OCI-LY1 (cell line): Measurements from ENCODE around the gene ZNF563.

Experiments used
- H2AFZ ChIP-seq: fragments of 200-600 bp; sonication (generic), shearing (Covaris generic); 2 replicates; pipeline ENCODE4 v1.6.0; 2014; ENCODE audit warnings: antibody characterized with exemption, mild to moderate bottlenecking, low read length
- H3F3A ChIP-seq: fragments of 200-600 bp; sonication (generic), shearing (Covaris generic); 2 replicates; pipeline ENCODE4 v1.6.0; 2014; ENCODE audit warnings: mild to moderate bottlenecking, antibody characterized with exemption, low read length, moderate library complexity; ENCODE audit not compliant: insufficient read depth
- H3K27ac ChIP-seq: fragments of 200-600 bp; sonication (generic); 2 replicates; pipeline ENCODE4 v1.5.1; 2014; ENCODE audit warnings: low read length, mixed run types, mild to moderate bottlenecking, low read depth; ENCODE audit not compliant: poor library complexity, severe bottlenecking
- H3K27me3 ChIP-seq: fragments of 200-600 bp; sonication (generic); 2 replicates; pipeline ENCODE4 v1.6.0; 2014; ENCODE audit warnings: antibody characterized with exemption, mild to moderate bottlenecking, low read length, moderate library complexity; ENCODE audit not compliant: insufficient read depth
- H3K36me3 ChIP-seq: fragments of 200-600 bp; sonication (generic); 2 replicates; pipeline ENCODE4 v1.6.1; 2014; ENCODE audit warnings: mild to moderate bottlenecking, antibody characterized with exemption, low read length, moderate library complexity, mixed read lengths; ENCODE audit not compliant: insufficient read depth
- H3K4me1 ChIP-seq: fragments of 200-600 bp; sonication (generic); 2 replicates; pipeline ENCODE4 v1.5.1; 2014; ENCODE audit warnings: mild to moderate bottlenecking, low read length, moderate library complexity; ENCODE audit not compliant: insufficient read depth, severe bottlenecking
- H3K4me2 ChIP-seq: fragments of 200-600 bp; sonication (generic), shearing (Covaris generic); 2 replicates; pipeline ENCODE4 v1.6.1; 2014; ENCODE audit warnings: low read length
- H3K4me3 ChIP-seq: fragments of 200-600 bp; sonication (generic); 2 replicates; pipeline ENCODE4 v1.5.1; 2014; ENCODE audit warnings: low read length, low read depth, mild to moderate bottlenecking, mixed read lengths; ENCODE audit not compliant: poor library complexity, severe bottlenecking
- H3K79me2 ChIP-seq: fragments of 200-600 bp; shearing (Covaris generic); 2 replicates; pipeline ENCODE4 v1.6.1; 2016; ENCODE audit warnings: mixed run types, low read length, mixed read lengths; ENCODE audit not compliant: insufficient read depth
- H3K9ac ChIP-seq: fragments of 200-600 bp; sonication (generic), shearing (Covaris generic); 2 replicates; pipeline ENCODE4 v1.6.1; 2014; ENCODE audit warnings: mild to moderate bottlenecking, low read length, mixed read lengths
- H3K9me2 ChIP-seq: fragments of 200-600 bp; sonication (generic), shearing (Covaris generic); 2 replicates; pipeline ENCODE4 v1.6.1; 2014; ENCODE audit warnings: low read depth, mild to moderate bottlenecking, low read length, mixed read lengths
- H3K9me3 ChIP-seq: fragments of 200-600 bp; shearing (Covaris generic); 2 replicates; pipeline ENCODE4 v1.6.1; 2014; ENCODE audit warnings: low read length, mixed read lengths
- H4K20me1 ChIP-seq: fragments of 200-600 bp; sonication (generic), shearing (Covaris generic); 2 replicates; pipeline ENCODE4 v1.6.0; 2016; ENCODE audit warnings: mild to moderate bottlenecking, low read length; ENCODE audit not compliant: insufficient read depth
- EZH2 ChIP-seq: fragments of 200-600 bp; sonication (generic), shearing (Covaris generic); IDR thresholded peaks from 2 replicates; pipeline ENCODE4 v1.8.0; 2017; ENCODE audit warnings: borderline replicate concordance, mixed run types, mild to moderate bottlenecking, antibody characterized with exemption, low read length, moderate library complexity, mixed read lengths
- TF ChIP-seq, protein P1 (sequence below): fragments of 200-600 bp; sonication (generic), shearing (Covaris generic); IDR thresholded peaks from 2 replicates; pipeline ENCODE4 v1.5.1; 2017; ENCODE audit warnings: mild to moderate bottlenecking, antibody characterized with exemption, low read length, moderate library complexity, mixed read lengths

Gene ZNF563

DNA sequence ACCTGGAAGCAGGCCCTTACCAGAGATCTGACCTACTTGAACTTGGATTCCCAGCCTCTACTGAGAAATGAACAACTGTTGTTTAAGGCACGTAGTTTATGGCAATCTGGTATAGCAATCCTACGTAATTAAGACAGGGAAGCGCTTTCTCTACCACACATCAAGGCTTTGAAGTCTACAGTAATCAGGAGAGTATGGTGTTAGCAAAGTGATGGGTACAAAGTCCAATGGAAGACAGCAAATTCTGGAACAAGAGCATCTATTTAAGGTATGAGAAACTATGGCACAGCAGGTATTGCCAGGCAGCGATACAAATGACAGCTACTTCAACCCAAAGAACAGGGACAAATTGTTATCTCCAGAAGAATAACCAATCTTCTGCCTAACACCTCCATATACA lies 3.1 kb downstream of the ZNF563 start:
- H3K27me3 ChIP-seq: no peaks in the 10 kb centered on the region
- no peaks in the 10 kb centered on the region for H3K79me2 ChIP-seq
- H3K9ac ChIP-seq: no peak overlapping the region
- H3K27ac ChIP-seq: no peak overlapping the region
- H3K4me2 ChIP-seq: no peak overlapping the region
- no peaks in the 10 kb centered on the region for H3K9me2 ChIP-seq
- no peak for TF ChIP-seq EZH2
- TF ChIP-seq, protein P1, sequence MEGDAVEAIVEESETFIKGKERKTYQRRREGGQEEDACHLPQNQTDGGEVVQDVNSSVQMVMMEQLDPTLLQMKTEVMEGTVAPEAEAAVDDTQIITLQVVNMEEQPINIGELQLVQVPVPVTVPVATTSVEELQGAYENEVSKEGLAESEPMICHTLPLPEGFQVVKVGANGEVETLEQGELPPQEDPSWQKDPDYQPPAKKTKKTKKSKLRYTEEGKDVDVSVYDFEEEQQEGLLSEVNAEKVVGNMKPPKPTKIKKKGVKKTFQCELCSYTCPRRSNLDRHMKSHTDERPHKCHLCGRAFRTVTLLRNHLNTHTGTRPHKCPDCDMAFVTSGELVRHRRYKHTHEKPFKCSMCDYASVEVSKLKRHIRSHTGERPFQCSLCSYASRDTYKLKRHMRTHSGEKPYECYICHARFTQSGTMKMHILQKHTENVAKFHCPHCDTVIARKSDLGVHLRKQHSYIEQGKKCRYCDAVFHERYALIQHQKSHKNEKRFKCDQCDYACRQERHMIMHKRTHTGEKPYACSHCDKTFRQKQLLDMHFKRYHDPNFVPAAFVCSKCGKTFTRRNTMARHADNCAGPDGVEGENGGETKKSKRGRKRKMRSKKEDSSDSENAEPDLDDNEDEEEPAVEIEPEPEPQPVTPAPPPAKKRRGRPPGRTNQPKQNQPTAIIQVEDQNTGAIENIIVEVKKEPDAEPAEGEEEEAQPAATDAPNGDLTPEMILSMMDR: no peak
- no peaks in the 10 kb centered on the region for H4K20me1 ChIP-seq
- H3K9me3 ChIP-seq: peaks cover 10% of the 10 kb centered on the region; the same call in 1 of the 2 replicates
- no peaks in the 10 kb centered on the region for H3F3A ChIP-seq
- H3K4me3 ChIP-seq: no peak overlapping the region
- H2AFZ ChIP-seq: no peak overlapping the region
- no peaks in the 10 kb centered on the region; the same call in 1 of the 2 replicates for H3K36me3 ChIP-seq
- H3K4me1 ChIP-seq: peaks cover 30% of the 10 kb centered on the region

DNA sequence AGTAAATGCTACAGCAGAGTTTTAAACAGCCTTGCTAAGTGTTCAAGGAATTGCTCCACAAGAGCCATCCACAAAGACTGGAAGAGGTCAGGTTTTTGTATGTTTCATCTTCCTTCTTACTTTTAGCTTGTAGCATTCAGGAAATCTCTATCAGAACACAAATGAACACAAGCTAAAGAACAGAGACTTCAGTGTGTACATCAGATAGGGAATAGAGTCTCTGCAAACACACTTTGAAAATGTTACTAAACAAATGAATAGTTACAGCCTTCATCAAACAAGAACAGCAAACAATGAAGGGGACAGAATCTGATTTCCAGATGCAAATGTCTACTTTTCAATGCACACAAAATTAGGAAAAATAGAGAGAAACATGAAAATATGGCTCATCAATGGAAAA lies 7.7 kb downstream of the ZNF563 start:
- Histone ChIP-seq H3K4me3 (no peak overlapping the region), H3K9me3 (peaks cover 21% of the 10 kb centered on the region; the same call in 1 of the 2 replicates), H4K20me1 (no peaks in the 10 kb centered on the region), H3F3A (no peaks in the 10 kb centered on the region), H3K9me2 (no peaks in the 10 kb centered on the region), H3K4me1 (peaks cover under 1% of the 10 kb centered on the region), H3K79me2 (no peaks in the 10 kb centered on the region), H3K9ac (no peak overlapping the region), H3K27ac (no peak overlapping the region), H3K36me3 (peaks cover 20% of the 10 kb centered on the region), H3K27me3 (no peaks in the 10 kb centered on the region), H2AFZ (no peak overlapping the region), H3K4me2 (no peak overlapping the region)
- TF ChIP-seq EZH2: no peak
- TF ChIP-seq, protein P1: no peak

DNA sequence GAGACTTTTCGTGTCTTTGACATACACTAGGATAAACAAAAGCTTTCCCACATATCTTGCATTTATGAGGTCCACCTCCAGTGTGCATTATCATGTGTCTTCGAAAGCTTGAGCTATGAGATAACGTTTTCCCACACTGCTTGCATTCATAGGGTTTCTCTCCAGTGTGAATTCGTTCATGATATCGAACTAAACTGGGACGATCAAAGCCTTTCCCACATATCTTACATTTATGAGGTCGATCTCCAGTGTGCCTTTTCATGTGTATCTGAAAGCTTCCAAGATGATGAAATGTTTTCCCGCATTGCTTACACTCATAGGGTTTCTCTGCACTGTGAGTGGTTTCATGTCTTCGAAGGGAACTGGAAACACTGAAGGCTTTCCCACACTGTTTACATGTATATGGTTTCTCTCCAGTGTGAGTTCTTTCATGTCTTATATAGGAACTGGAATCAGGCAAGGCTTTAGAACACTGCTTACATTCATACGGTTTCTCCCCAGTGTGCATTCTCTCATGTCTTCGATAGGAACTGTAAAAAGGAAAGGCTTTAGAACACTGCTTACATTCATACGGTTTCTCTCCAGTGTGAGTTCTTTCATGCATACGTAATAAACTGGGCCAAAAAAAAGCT lies 14.5 kb downstream of the ZNF563 start:
- TF ChIP-seq EZH2: no peak
- TF ChIP-seq, protein P1: no peak
- no peaks in the 10 kb centered on the region for H3F3A ChIP-seq
- no peaks in the 10 kb centered on the region for H3K9me2 ChIP-seq
- no peak overlapping the region for H2AFZ ChIP-seq
- no peaks in the 10 kb centered on the region for H4K20me1 ChIP-seq
- no peak overlapping the region for H3K4me3 ChIP-seq
- peaks cover 35% of the 10 kb centered on the region for H3K9me3 ChIP-seq
- no peak overlapping the region for H3K9ac ChIP-seq
- H3K4me1 ChIP-seq: no peaks in the 10 kb centered on the region
- H3K27me3 ChIP-seq: no peaks in the 10 kb centered on the region
- peaks cover 44% of the 10 kb centered on the region for H3K36me3 ChIP-seq
- no peak overlapping the region for H3K4me2 ChIP-seq
- no peak overlapping the region for H3K27ac ChIP-seq
- H3K79me2 ChIP-seq: no peaks in the 10 kb centered on the region
